B cell (primary cell): ENCODE measurements around the gene VAPB. TPM values are rescaled to one million over a fixed set of nuclear protein-coding genes. Genes with fewer than 3 reads are reported as not detected.

Source experiments
- ATAC-seq: fragments of 200-7000 bp; cut with Tn5 transposase; one replicate; pipeline ENCODE4 v1.10.0; 2021; ENCODE audit warnings: low read depth, mild to moderate bottlenecking, moderate number of reproducible peaks, moderate library complexity
- CTCF ChIA-PET: fragments of 350-600 bp; sonication (Branson Sonifier 250); formaldehyde crosslinking; loops from one replicate; lab custom pipeline; 2021; ENCODE audit warnings: antibody characterized with exemption, inconsistent platforms; lab: Charles Lee
- POLR2A ChIA-PET: fragments of 350-600 bp; sonication (Branson Sonifier 250); formaldehyde crosslinking; loops from one replicate; lab custom pipeline; 2021; ENCODE audit warnings: antibody characterized with exemption; lab: Charles Lee
- DNase-seq: peaks from one replicate; pipeline ENCODE4 v3.0.0; 2013
- H2AFZ ChIP-seq: 2 replicates; pipeline ENCODE4 v1.6.1; 2012; ENCODE audit warnings: mild to moderate bottlenecking, low read depth, low read length; ENCODE audit not compliant: insufficient read depth, poor library complexity, severe bottlenecking
- H3K27ac ChIP-seq, 2 donors: 1 replicate in 1 of 2; 2 replicates in 1 of 2; pipeline ENCODE4 v1.5.1; 2012 to 2013; ENCODE audit warnings: low read length in 2 of 2, mild to moderate bottlenecking in 2 of 2, moderate library complexity in 1 of 2
- H3K27me3 ChIP-seq, 4 experiments: fragments of 200-600 bp in 1 of 4; sonication (generic) in 1 of 4; replicated peaks in 1 of 4; 1 replicate in 2 of 4; 2 replicates in 2 of 4; pipeline versions ENCODE4 v1.6.1 to v1.7.0; 2013 to 2016; ENCODE audit warnings: low read length in 3 of 4, mild to moderate bottlenecking in 2 of 4, mixed read lengths in 1 of 4, moderate library complexity in 1 of 4; ENCODE audit not compliant: insufficient read depth in 4 of 4, control insufficient read depth in 3 of 4; ENCODE audit errors: control extremely low read depth in 1 of 4
- H3K36me3 ChIP-seq, 2 experiments: replicated peaks in 1 of 2; 1 replicate in 1 of 2; 2 replicates in 1 of 2; pipeline versions ENCODE4 v1.6.1 to v1.7.1; 2013; ENCODE audit warnings: low read length in 1 of 2; ENCODE audit not compliant: insufficient read depth in 2 of 2, control insufficient read depth in 1 of 2; ENCODE audit errors: control extremely low read depth in 1 of 2, extremely low read depth in 1 of 2
- H3K4me1 ChIP-seq, 2 donors: fragments of 200-600 bp in 1 of 2; sonication (generic) in 1 of 2; 1 replicate in 1 of 2; 2 replicates in 1 of 2; pipeline versions ENCODE4 v1.5.1 to v1.6.1; 2013 to 2017; ENCODE audit warnings: low read length in 2 of 2; ENCODE audit not compliant: control insufficient read depth in 2 of 2, insufficient read depth in 2 of 2
- H3K4me2 ChIP-seq: replicated peaks from 2 replicates; pipeline ENCODE3; 2012; ENCODE audit warnings: mild to moderate bottlenecking, low read depth, low read length; ENCODE audit not compliant: poor library complexity, severe bottlenecking
- H3K4me3 ChIP-seq, 5 experiments: fragments of 200-600 bp in 1 of 5; sonication (generic) in 1 of 5; 1 replicate in 3 of 5; 2 replicates in 2 of 5; pipeline versions ENCODE4 v1.5.1 to v1.7.0; 2011 to 2016; ENCODE audit warnings: low read length in 4 of 5, mild to moderate bottlenecking in 4 of 5, low read depth in 2 of 5, control low read depth in 1 of 5, moderate library complexity in 1 of 5; ENCODE audit not compliant: insufficient read depth in 1 of 5; ENCODE audit errors: control extremely low read depth in 1 of 5, extremely low read depth in 1 of 5
- H3K79me2 ChIP-seq: fragments of 200-600 bp; sonication (generic); one replicate; pipeline ENCODE4 v1.6.0; 2016; ENCODE audit warnings: low read length; ENCODE audit not compliant: control insufficient read depth, insufficient read depth
- H3K9ac ChIP-seq: fragments of 200-600 bp; sonication (generic); 2 replicates; pipeline ENCODE4 v1.6.1; 2017; ENCODE audit warnings: mild to moderate bottlenecking, low read length, moderate library complexity
- H3K9me3 ChIP-seq, 3 donors: one replicate each; pipeline versions ENCODE4 v1.6.1 to v1.7.1; 2013; ENCODE audit warnings: low read length in 2 of 3; ENCODE audit not compliant: control insufficient read depth in 2 of 3, insufficient read depth in 1 of 3; ENCODE audit errors: control extremely low read depth in 1 of 3
- H4K20me1 ChIP-seq: 2 replicates; pipeline ENCODE4 v1.6.0; 2012; ENCODE audit warnings: mild to moderate bottlenecking, low read length; ENCODE audit not compliant: insufficient read depth, control insufficient read depth, poor library complexity, severe bottlenecking
- H3K27ac Mint-ChIP-seq: one replicate; pipeline ENCODE4 v1.8.0; 2021; ENCODE audit warnings: mixed read lengths
- H3K27me3 Mint-ChIP-seq: one replicate; pipeline ENCODE4 v1.8.0; 2021; ENCODE audit warnings: mixed read lengths
- H3K4me1 Mint-ChIP-seq: one replicate; pipeline ENCODE4 v1.8.0; 2021; ENCODE audit warnings: mixed read lengths
- H3K4me3 Mint-ChIP-seq: one replicate; pipeline ENCODE4 v1.8.0; 2021; ENCODE audit warnings: mixed read lengths
- H3K9me3 Mint-ChIP-seq: one replicate; pipeline ENCODE4 v1.8.0; 2022; ENCODE audit warnings: mixed read lengths; ENCODE audit not compliant: insufficient read depth
- EZH2 ChIP-seq: IDR thresholded peaks from 2 replicates; pipeline ENCODE4 v1.6.1; 2012; ENCODE audit warnings: borderline replicate concordance, low read depth, mild to moderate bottlenecking, moderate library complexity, low read length; ENCODE audit not compliant: insufficient read depth, poor library complexity, severe bottlenecking
- WGBS: methylation state at CpG from one replicate; pipeline ENCODE4 v1.1.5; 2013; ENCODE audit warnings: missing lambda C conversion rate; ENCODE audit not compliant: insufficient coverage; 5-methylcytosine and 5-hydroxymethylcytosine counted together
- intact Hi-C: fragments of 100-400 bp; cut with micrococcal nuclease; formaldehyde crosslinking; loops from one replicate; pipeline ENCODE4 v1.10.0; 2022
- polyA plus RNA-seq: library from polyadenylated mRNA; depleted of rRNA; stranded (reverse); fragments of >200 nt; gene quantifications from 2 replicates; pipeline ENCODE4 v1.2.3, GENCODE V29; 2012
- total RNA-seq, 2 donors: library from RNA; stranded (reverse); fragments of 120-200 nt in 1 of 2; gene quantifications; 1 replicate in 1 of 2; 2 replicates in 1 of 2; pipeline versions ENCODE4 v1.2.3 to v1.2.4, GENCODE V29; 2013 to 2022
- TF ChIP-seq, protein P1 (sequence below): fragments of 200-600 bp; IDR thresholded peaks from one replicate; pipeline ENCODE4 v1.8.0; 2022; ENCODE audit warnings: antibody characterized with exemption, mild to moderate bottlenecking

Gene VAPB
- total and polyA plus RNA-seq, 2 donors (not counting 1 experiment from before 2014, with no cell fraction given) = 19.5 to 26.4 TPM

DNA sequence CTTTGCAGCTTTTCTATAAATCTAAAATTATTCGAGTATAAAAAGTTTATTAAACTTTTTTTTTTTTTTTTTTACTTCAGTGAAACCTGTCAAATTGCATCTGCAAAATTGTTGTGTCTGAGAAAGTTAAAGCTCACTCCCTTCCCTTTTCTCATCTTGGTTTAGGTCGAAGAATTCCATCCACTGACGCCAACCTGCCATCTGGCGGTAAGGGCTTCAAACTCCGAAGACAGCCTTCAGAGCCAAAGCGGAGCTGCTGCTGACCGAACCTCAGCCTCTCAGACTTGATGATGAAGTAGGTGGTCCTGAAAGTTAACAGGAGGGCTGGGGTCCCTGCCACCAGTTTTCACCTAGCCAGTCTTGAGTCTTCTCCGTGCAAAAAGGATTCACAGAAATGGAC lies 29.6 kb upstream of the VAPB start:
- Histone ChIP-seq H3K9me3 (no peaks in the 10 kb centered on the region), H3K36me3 (peaks cover 0 to 43% of the 10 kb centered on the region in 2 experiments), H3K9ac (no peak overlapping the region), H2AFZ (no peak overlapping the region), H3K4me1 (no peaks in the 10 kb centered on the region), H3K4me3 (no peak overlapping the region), H3K79me2 (no peaks in the 10 kb centered on the region), H3K27me3 (no peaks in the 10 kb centered on the region), H3K27ac (no peak overlapping the region), H4K20me1 (no peaks in the 10 kb centered on the region), H3K4me2 (no peak overlapping the region)
- WGBS = 94% methylated on average over 6 of the region's 8 CpGs
- H3K27me3 Mint-ChIP-seq = no peaks in the 10 kb centered on the region
- no peaks in the 10 kb centered on the region for H3K4me1 Mint-ChIP-seq
- H3K27ac Mint-ChIP-seq = no peak overlapping the region
- ATAC-seq (no peak), DNase-seq (no peak)
- CTCF ChIA-PET = no interaction called here
- intact Hi-C loops = no loop called here
- no peak for TF ChIP-seq EZH2
- TF ChIP-seq, protein P1, sequence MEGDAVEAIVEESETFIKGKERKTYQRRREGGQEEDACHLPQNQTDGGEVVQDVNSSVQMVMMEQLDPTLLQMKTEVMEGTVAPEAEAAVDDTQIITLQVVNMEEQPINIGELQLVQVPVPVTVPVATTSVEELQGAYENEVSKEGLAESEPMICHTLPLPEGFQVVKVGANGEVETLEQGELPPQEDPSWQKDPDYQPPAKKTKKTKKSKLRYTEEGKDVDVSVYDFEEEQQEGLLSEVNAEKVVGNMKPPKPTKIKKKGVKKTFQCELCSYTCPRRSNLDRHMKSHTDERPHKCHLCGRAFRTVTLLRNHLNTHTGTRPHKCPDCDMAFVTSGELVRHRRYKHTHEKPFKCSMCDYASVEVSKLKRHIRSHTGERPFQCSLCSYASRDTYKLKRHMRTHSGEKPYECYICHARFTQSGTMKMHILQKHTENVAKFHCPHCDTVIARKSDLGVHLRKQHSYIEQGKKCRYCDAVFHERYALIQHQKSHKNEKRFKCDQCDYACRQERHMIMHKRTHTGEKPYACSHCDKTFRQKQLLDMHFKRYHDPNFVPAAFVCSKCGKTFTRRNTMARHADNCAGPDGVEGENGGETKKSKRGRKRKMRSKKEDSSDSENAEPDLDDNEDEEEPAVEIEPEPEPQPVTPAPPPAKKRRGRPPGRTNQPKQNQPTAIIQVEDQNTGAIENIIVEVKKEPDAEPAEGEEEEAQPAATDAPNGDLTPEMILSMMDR = no peak
- no peak overlapping the region for H3K4me3 Mint-ChIP-seq
- POLR2A ChIA-PET = interaction anchor here (0.7 kb wide), 1 partner anchor 27 kb away, joined by 5 read pairs; no protein-coding TSS in a partner anchor
- H3K9me3 Mint-ChIP-seq = no peaks in the 10 kb centered on the region

DNA sequence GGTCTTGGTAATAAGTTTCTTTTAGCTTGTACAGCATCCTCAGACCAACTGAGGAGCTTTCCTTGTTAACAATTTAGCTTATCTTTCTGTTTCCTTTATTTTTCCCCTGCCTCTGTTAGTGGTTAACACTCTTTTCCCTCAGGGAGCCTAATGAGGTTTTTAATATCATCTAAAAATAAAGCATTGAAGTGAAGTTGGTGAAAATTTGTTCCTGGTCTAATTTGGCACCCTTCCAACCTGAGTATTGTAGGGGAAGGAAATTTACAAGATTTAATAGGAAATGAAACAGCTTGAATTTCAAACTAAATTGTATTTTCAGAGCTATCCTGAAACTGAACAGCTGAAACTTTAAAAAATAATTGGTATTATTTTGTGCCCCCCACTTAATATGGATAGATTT lies 28.1 kb upstream of the VAPB start:
- H3K4me3 Mint-ChIP-seq = no peak overlapping the region
- H3K4me1 Mint-ChIP-seq = no peaks in the 10 kb centered on the region
- TF ChIP-seq, protein P1 = no peak
- no peak for TF ChIP-seq EZH2
- H3K9me3 Mint-ChIP-seq = no peaks in the 10 kb centered on the region
- intact Hi-C loops = no loop called here
- Histone ChIP-seq H3K4me1 (no peaks in the 10 kb centered on the region), H3K27me3 (no peaks in the 10 kb centered on the region), H3K27ac (no peak overlapping the region), H4K20me1 (no peaks in the 10 kb centered on the region), H3K79me2 (no peaks in the 10 kb centered on the region), H3K36me3 (peaks cover 0 to 38% of the 10 kb centered on the region in 2 experiments), H2AFZ (no peak overlapping the region), H3K4me2 (no peak overlapping the region), H3K9me3 (no peaks in the 10 kb centered on the region), H3K9ac (no peak overlapping the region), H3K4me3 (no peak overlapping the region)
- H3K27me3 Mint-ChIP-seq = no peaks in the 10 kb centered on the region
- CTCF ChIA-PET = no interaction called here
- POLR2A ChIA-PET = no interaction called here
- H3K27ac Mint-ChIP-seq = no peak overlapping the region
- ATAC-seq (no peak), DNase-seq (no peak)
